SU-DHL-6 (cell line): ENCODE data around the gene RFC2.

Experiments used
- H2AFZ ChIP-seq: fragments of 200-600 bp; sonication (generic); 2 replicates; pipeline ENCODE4 v1.6.1; 2014; ENCODE audit warnings: low read depth, mild to moderate bottlenecking, moderate library complexity, mixed read lengths, antibody characterized with exemption, low read length; ENCODE audit not compliant: severe bottlenecking
- H3F3A ChIP-seq: fragments of 200-600 bp; shearing (Covaris generic); 2 replicates; pipeline ENCODE4 v1.6.0; 2016; ENCODE audit warnings: antibody characterized with exemption, mild to moderate bottlenecking; ENCODE audit not compliant: insufficient read depth
- H3K27ac ChIP-seq: fragments of 200-600 bp; sonication (generic); 2 replicates; pipeline ENCODE4 v1.5.1; 2016; ENCODE audit warnings: low read depth, mild to moderate bottlenecking, low read length, moderate library complexity, mixed read lengths
- H3K27me3 ChIP-seq: fragments of 200-600 bp; sonication (generic), shearing (Covaris generic); 2 replicates; pipeline ENCODE4 v1.6.0; 2014; ENCODE audit warnings: mild to moderate bottlenecking, low read length
- H3K36me3 ChIP-seq: fragments of 200-600 bp; sonication (generic); 2 replicates; pipeline ENCODE4 v1.6.1; 2014; ENCODE audit warnings: mild to moderate bottlenecking, low read length, mixed read lengths
- H3K4me2 ChIP-seq: fragments of 300-600, 200-600 bp; shearing (Covaris generic), sonication (generic); 2 replicates; pipeline ENCODE4 v1.6.0; 2014; ENCODE audit warnings: low read length, low read depth, mild to moderate bottlenecking; ENCODE audit not compliant: poor library complexity, severe bottlenecking
- H3K4me3 ChIP-seq: fragments of 200-600 bp; sonication (generic); 2 replicates; pipeline ENCODE4 v1.5.1; 2014; ENCODE audit warnings: antibody characterized with exemption, low read length, mild to moderate bottlenecking, mixed read lengths; ENCODE audit not compliant: insufficient read depth, poor library complexity, severe bottlenecking
- H3K79me2 ChIP-seq: fragments of 200-600 bp; sonication (generic); 2 replicates; pipeline ENCODE4 v1.6.1; 2014; ENCODE audit warnings: mild to moderate bottlenecking, low read length, moderate library complexity; ENCODE audit not compliant: insufficient read depth
- H3K9ac ChIP-seq: fragments of 200-600 bp; sonication (generic); 2 replicates; pipeline ENCODE4 v1.7.0; 2014; ENCODE audit warnings: mild to moderate bottlenecking, low read length
- H3K9me2 ChIP-seq: fragments of 200-600 bp; sonication (generic); replicated peaks from 2 replicates; pipeline ENCODE4 v1.6.1; 2014; ENCODE audit warnings: low read length; ENCODE audit not compliant: insufficient read depth
- H3K9me3 ChIP-seq: fragments of 200-600 bp; sonication (generic); 2 replicates; pipeline ENCODE4 v1.6.1; 2014; ENCODE audit warnings: low read length, mixed read lengths; ENCODE audit not compliant: insufficient read depth
- H4K20me1 ChIP-seq: fragments of 200-600 bp; sonication (generic); 2 replicates; pipeline ENCODE4 v1.6.1; 2014; ENCODE audit warnings: low read depth, mild to moderate bottlenecking, antibody characterized with exemption, low read length, moderate library complexity, mixed read lengths
- EZH2phosphoT487 ChIP-seq: fragments of 200-600 bp; sonication (generic), shearing (Covaris generic); conservative IDR thresholded peaks from 2 replicates; pipeline ENCODE4 v1.6.1; 2018; ENCODE audit warnings: mild to moderate bottlenecking, antibody characterized with exemption, low read length, moderate library complexity, mixed read lengths
- TF ChIP-seq, protein P1 (sequence below): fragments of 200-600 bp; sonication (generic); IDR thresholded peaks from one replicate; pipeline ENCODE4 v1.5.1; 2017; ENCODE audit warnings: antibody characterized with exemption, mild to moderate bottlenecking, low read length, moderate library complexity; ENCODE audit not compliant: insufficient read depth, poor library complexity, severe bottlenecking

RFC2 gene

DNA sequence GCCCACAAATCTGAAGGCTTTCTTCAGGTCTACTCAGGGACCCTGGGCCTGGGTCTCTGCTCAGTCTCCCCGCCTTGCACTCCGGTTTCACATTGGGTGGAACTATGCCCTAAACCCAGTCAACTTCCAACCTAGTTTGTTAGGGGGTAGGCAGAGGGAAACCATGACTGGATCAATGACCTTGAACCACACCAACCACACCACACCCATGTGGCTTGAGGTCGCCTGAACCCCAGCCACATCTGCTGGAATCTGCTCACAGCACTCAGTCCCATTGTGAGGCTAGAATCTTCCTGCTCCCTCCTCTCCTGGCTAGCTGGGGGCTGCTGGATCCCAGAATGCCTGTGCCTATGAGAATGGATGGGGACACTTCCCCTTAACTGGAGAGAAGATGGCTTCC is 17.9 kb downstream of the RFC2 start:
- peaks cover 9% of the 10 kb centered on the region; the same call in 1 of the 2 replicates for H3K36me3 ChIP-seq
- no peaks in the 10 kb centered on the region for H3K9me2 ChIP-seq
- no peak overlapping the region for H3K4me2 ChIP-seq
- TF ChIP-seq, protein P1, sequence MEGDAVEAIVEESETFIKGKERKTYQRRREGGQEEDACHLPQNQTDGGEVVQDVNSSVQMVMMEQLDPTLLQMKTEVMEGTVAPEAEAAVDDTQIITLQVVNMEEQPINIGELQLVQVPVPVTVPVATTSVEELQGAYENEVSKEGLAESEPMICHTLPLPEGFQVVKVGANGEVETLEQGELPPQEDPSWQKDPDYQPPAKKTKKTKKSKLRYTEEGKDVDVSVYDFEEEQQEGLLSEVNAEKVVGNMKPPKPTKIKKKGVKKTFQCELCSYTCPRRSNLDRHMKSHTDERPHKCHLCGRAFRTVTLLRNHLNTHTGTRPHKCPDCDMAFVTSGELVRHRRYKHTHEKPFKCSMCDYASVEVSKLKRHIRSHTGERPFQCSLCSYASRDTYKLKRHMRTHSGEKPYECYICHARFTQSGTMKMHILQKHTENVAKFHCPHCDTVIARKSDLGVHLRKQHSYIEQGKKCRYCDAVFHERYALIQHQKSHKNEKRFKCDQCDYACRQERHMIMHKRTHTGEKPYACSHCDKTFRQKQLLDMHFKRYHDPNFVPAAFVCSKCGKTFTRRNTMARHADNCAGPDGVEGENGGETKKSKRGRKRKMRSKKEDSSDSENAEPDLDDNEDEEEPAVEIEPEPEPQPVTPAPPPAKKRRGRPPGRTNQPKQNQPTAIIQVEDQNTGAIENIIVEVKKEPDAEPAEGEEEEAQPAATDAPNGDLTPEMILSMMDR: no peak
- no peak for TF ChIP-seq EZH2phosphoT487
- no peak overlapping the region for H3K27ac ChIP-seq
- H4K20me1 ChIP-seq: no peaks in the 10 kb centered on the region
- H3F3A ChIP-seq: 0 out of 2 replicates have a peak, but pooled peaks cover 5% of the 10 kb centered on the region
- no peaks in the 10 kb centered on the region for H3K9me3 ChIP-seq
- H3K9ac ChIP-seq: no peak overlapping the region
- H2AFZ ChIP-seq: no peak overlapping the region
- H3K79me2 ChIP-seq: no peaks in the 10 kb centered on the region
- no peak overlapping the region for H3K4me3 ChIP-seq
- H3K27me3 ChIP-seq: no peaks in the 10 kb centered on the region

DNA sequence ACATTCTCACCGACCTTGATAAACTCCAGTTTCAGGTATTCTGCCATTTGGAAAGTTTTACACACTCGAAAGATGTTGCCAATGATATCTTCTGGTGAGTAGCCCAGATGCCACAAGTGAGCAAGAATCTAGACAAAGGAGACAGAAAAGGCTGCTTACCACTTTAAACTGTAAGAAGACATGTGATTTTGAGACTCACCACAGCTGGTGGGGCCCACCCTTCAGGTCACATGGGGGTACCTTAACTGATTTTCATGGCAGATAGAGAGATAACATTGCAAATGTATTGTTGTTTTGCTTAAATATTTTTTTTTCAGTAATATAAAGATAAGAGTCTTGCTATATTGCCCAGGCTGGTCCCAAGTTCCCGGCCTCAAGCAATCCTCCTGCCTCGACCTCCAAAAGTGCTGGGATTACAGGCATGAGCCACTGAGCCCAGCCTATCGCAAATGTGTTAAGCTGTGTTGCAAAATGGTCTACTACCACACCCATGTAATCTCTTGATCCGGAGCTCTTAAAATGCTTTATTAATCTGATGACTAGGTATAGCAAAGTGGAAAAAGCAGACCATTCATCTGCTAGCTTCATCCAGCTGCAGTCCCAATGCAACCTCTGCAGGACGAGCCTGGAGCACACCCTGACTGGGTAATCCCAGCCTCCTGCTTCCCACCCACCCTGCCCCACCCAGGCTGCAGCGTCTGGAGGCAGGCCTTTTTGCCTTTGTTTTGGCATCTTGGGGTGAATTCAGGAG is 18.5 kb downstream of the RFC2 start:
- Histone ChIP-seq H3K4me3 (no peak overlapping the region), H3K9me2 (no peaks in the 10 kb centered on the region), H4K20me1 (no peaks in the 10 kb centered on the region), H2AFZ (no peak overlapping the region), H3K36me3 (peaks cover 9% of the 10 kb centered on the region), H3K4me2 (no peak overlapping the region), H3K27me3 (no peaks in the 10 kb centered on the region), H3K9ac (no peak overlapping the region), H3K9me3 (no peaks in the 10 kb centered on the region), H3K79me2 (no peaks in the 10 kb centered on the region), H3K27ac (no peak overlapping the region), H3F3A (0 out of 2 replicates have a peak, but pooled peaks cover 8% of the 10 kb centered on the region)
- TF ChIP-seq, protein P1: no peak
- no peak for TF ChIP-seq EZH2phosphoT487

DNA sequence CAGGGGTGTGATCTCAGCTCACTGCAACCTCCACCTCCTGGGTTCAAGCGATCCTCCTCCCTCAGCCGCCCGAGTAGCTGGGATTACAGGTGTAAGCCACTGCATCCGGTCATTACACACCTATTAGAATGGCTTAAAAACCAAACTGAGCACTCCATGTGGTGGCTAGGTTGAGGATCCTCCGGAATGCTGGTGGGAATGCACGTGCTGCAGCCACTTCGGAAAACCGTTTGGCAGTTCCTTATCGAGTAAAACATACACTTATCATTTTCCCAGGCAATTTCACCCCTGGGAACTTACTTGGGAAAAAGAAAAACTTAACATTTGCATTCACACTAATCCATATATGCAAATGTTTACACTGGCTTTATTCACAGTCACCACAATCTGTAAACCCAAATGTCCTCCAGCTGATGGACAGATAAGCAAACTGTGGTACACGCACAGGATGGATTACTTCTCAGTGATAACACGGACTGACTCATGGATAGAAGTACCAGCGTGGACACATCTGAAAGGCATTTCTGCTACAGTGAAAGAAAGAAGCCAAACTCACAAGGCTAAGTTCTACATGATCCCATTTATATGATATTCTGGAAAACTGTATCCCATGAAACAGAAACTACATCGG is 20.4 kb downstream of the RFC2 start:
- Histone ChIP-seq H2AFZ (no peak overlapping the region), H3K9me2 (no peaks in the 10 kb centered on the region), H3K27me3 (no peaks in the 10 kb centered on the region), H3F3A (0 out of 2 replicates have a peak, but pooled peaks cover 8% of the 10 kb centered on the region), H3K36me3 (peaks cover 12% of the 10 kb centered on the region), H3K79me2 (no peaks in the 10 kb centered on the region), H3K27ac (no peak overlapping the region), H4K20me1 (no peaks in the 10 kb centered on the region), H3K4me3 (no peak overlapping the region), H3K4me2 (no peak overlapping the region), H3K9me3 (no peaks in the 10 kb centered on the region), H3K9ac (no peak overlapping the region)
- no peak for TF ChIP-seq EZH2phosphoT487
- TF ChIP-seq, protein P1: no peak
